GM12892 (cell line): ENCODE results near the gene PIK3R5.

Source experiments
- POLR2A ChIP-seq: IDR thresholded peaks from 2 replicates; pipeline ENCODE4 v1.6.1; 2011; ENCODE audit warnings: low read depth, low read length, control low read depth
- POLR2AphosphoS5 ChIP-seq: IDR thresholded peaks from 2 replicates; pipeline ENCODE4 v1.6.1; 2011; ENCODE audit warnings: low read depth, low read length, control low read depth
- TAF1 ChIP-seq: IDR thresholded peaks from 2 replicates; pipeline ENCODE4 v1.6.1; 2011; ENCODE audit warnings: low read depth, mild to moderate bottlenecking, control low read depth, low read length, borderline replicate concordance

- no peak for TF ChIP-seq POLR2A
- TF ChIP-seq TAF1, result no peak
- no peak for TF ChIP-seq POLR2AphosphoS5
These were observed 81.0 kb downstream of the PIK3R5 start for GRCh38 chr17:8884336-8884990.
